Measurements from ENCODE around the gene PAK1IP1. TPM values are rescaled to one million over a fixed set of nuclear protein-coding genes. Genes with fewer than 3 reads are reported as not detected.

The PAK1IP1 gene
- total RNA-seq, 1 donor from 2014 or later, result 28.8 TPM

DNA sequence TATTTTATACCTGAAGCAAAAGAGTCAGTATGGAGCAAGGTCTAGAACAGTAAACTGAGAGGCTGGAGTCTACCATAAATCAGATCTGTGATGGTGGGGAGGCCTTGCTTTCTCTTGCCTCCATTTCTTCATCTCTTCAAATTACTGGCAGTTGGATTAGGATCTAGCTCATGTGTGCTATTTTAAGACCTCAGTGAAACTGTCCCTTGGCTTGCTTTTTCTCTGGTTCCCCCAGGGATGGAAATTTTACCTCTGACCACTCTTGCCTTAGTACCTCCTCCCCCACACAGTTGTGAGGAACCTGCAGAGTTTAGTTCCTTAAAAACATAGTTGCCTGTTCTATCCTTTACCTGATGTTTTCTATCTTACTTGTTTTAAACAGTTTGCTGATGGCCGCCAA lies 61.3 kb downstream of the PAK1IP1 start:
- Mint-ChIP-seq H3K9me3 (no peaks in the 10 kb centered on the region), H3K27ac (no peak overlapping the region)

More for the DNA sequence above, 61.3 kb downstream of the PAK1IP1 start:
- DNase-seq (ENCODE audit: low spot score), result no peak
- H3K4me1 Mint-ChIP-seq, result peaks cover 11% of the 10 kb centered on the region
- H3K79me2 ChIP-seq (ENCODE audit: low read depth), result peaks cover 77% of the 10 kb centered on the region
- H3K4me1 ChIP-seq, result no peaks in the 10 kb centered on the region
- no peaks in the 10 kb centered on the region for H3F3A ChIP-seq (ENCODE audit: low read depth)
- H3K36me3 Mint-ChIP-seq, result peaks cover 57% of the 10 kb centered on the region
- no peak overlapping the region for H3K4me3 Mint-ChIP-seq
- H3K4me2 ChIP-seq, result no peak overlapping the region
- no peak overlapping the region for H2AFZ ChIP-seq (replicated peaks)
- no peak overlapping the region for H3K27ac ChIP-seq
- no peak overlapping the region for H3K4me3 ChIP-seq
- no peak for TF ChIP-seq EZH2 (IDR thresholded peaks at IDR 0.05)
- TF ChIP-seq EZH2phosphoT487 (IDR thresholded peaks at IDR 0.05), result no peak
- TF ChIP-seq CTCF (IDR thresholded peaks at IDR 0.05), result no peak
- H3K9ac ChIP-seq, result no peak overlapping the region
- no peaks in the 10 kb centered on the region for H3K9me3 ChIP-seq (ENCODE audit: low read depth)
- peaks cover 5% of the 10 kb centered on the region for H3K36me3 ChIP-seq
- peaks cover 54% of the 10 kb centered on the region for H4K20me1 ChIP-seq (ENCODE audit: low read depth)
- peaks cover 2% of the 10 kb centered on the region for H3K27me3 Mint-ChIP-seq (ENCODE audit: insufficient read depth, low read depth)
- no peaks in the 10 kb centered on the region for H3K27me3 ChIP-seq

Small RNA genes lying within 50 kb of the gene (small RNA-seq; reads per million reads assigned to genes)
- gene RF00019, result not detected
- not detected for gene RNA5SP203

Other genes with a start within 250 kb of the PAK1IP1 start
- 34.7 and 48.4 TPM in 2 replicates for gene GCNT2, start 173.6 kb upstream of the PAK1IP1 start, total RNA-seq (ENCODE audit: low replicate concordance)
- 0.45 and 2.9 TPM in 2 replicates for gene C6orf52, start 356 bp upstream of the PAK1IP1 start, total RNA-seq (ENCODE audit: low replicate concordance)
- gene TMEM14C, start 28.1 kb downstream of the PAK1IP1 start, total RNA-seq (ENCODE audit: low replicate concordance), result 199 and 315 TPM in 2 replicates
- gene TMEM14B, start 52.8 kb downstream of the PAK1IP1 start, total RNA-seq (ENCODE audit: low replicate concordance), result 96.0 and 138 TPM in 2 replicates
- gene MAK, start 143.6 kb downstream of the PAK1IP1 start, total RNA-seq (ENCODE audit: low replicate concordance), result 1.7 and 4.2 TPM in 2 replicates
- gene GCM2, start 187.1 kb downstream of the PAK1IP1 start, total RNA-seq (ENCODE audit: low replicate concordance), result not detected in 2 replicates
- 8.9 and 12.5 TPM in 2 replicates for gene SYCP2L, start 192.1 kb downstream of the PAK1IP1 start, total RNA-seq (ENCODE audit: low replicate concordance)